HG03432 (cell line): Measurements from ENCODE around the gene SIM2.
"Not testable (repeated sequence)": the region's sequence is repeated elsewhere in the genome, so short reads cannot be mapped to it uniquely, and the experiment has no call there.

Experiments used
- ATAC-seq: cut with Tn5 transposase; IDR thresholded peaks from one replicate; pipeline ENCODE4 v1.9.1; 2021; ENCODE audit warnings: mild to moderate bottlenecking, moderate library complexity; ENCODE audit not compliant: unreplicated experiment

SIM2 gene, protein sequence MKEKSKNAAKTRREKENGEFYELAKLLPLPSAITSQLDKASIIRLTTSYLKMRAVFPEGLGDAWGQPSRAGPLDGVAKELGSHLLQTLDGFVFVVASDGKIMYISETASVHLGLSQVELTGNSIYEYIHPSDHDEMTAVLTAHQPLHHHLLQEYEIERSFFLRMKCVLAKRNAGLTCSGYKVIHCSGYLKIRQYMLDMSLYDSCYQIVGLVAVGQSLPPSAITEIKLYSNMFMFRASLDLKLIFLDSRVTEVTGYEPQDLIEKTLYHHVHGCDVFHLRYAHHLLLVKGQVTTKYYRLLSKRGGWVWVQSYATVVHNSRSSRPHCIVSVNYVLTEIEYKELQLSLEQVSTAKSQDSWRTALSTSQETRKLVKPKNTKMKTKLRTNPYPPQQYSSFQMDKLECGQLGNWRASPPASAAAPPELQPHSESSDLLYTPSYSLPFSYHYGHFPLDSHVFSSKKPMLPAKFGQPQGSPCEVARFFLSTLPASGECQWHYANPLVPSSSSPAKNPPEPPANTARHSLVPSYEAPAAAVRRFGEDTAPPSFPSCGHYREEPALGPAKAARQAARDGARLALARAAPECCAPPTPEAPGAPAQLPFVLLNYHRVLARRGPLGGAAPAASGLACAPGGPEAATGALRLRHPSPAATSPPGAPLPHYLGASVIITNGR

DNA sequence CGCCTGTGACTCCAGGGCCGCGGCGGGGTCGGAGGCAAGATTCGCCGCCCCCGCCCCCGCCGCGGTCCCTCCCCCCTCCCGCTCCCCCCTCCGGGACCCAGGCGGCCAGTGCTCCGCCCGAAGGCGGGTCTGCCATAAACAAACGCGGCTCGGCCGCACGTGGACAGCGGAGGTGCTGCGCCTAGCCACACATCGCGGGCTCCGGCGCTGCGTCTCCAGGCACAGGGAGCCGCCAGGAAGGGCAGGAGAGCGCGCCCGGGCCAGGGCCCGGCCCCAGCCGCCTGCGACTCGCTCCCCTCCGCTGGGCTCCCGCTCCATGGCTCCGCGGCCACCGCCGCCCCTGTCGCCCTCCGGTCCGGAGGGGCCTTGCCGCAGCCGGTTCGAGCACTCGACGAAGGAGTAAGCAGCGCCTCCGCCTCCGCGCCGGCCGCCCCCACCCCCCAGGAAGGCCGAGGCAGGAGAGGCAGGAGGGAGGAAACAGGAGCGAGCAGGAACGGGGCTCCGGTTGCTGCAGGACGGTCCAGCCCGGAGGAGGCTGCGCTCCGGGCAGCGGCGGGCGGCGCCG is at the start of gene SIM2:
TSS of gene SIM2 (plus strand) at position 135 of the 565 bp plus-strand sequence. CDS start 632 bp downstream, outside the sequence.
- no peak for ATAC-seq

DNA sequence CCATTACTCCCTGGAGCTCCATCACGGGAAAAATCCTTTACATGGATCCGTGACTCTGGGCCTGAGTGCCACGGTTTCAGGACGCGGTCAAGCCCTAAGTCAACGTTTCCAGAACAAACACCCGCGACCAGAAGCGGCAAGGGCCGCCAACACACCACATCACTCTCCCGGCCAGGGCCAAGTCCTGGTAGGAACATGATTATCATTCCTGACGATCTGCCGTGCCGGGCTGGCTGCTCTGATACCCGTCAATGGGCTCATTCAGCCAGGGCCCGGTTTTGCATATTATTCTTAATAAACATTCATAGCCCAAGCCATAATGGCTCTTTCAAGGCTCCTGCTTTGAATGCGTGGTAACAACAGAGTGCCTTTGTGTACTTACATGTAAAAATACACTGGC is 44.6 kb upstream of the SIM2 start:
- ATAC-seq, result no peak

DNA sequence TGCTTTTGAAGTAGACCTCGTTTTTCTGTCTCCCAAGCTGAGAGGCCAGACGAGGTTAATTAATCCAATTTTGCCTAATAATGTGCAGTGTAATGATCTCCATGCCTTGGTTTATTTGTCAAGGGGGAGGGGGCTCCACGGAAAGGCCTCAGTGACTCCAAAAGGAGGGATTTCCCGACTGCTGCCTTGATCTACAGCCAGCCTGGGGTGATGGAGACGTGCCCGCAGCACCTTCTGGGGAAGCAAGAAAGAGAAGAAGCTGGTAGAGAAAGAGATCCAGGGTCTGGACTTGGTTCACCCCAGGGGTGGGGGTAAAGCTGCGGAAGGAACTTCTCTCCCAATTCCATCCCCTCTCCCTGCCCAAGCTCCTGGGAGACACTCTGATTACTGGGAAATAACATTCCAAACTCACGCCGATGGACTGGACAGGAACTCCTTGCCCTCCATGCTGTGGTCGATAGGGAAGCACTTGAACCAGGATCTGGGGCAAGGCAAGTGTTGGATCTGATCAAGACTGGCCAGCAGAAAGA is 44.1 kb upstream of the SIM2 start:
- no peak for ATAC-seq

DNA sequence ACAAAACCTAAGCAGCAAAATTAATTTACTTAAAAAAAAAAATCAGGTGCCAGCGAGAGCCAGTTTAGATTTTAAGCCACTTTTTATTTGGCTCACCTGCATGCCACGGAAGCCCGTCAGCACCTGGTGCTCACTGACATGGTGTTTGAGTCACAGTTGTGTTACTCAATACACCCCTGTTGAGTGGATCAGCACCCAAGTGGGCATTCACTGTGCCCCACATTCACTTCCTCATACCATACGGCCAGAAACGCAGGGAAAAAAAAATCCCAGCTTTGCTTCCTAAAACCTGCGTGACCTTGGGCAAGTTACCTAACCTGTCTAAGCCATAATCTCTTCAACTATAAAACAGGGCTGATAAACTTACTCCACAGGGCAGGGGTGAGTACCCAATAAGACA is 42.8 kb upstream of the SIM2 start:
- ATAC-seq, result no peak

DNA sequence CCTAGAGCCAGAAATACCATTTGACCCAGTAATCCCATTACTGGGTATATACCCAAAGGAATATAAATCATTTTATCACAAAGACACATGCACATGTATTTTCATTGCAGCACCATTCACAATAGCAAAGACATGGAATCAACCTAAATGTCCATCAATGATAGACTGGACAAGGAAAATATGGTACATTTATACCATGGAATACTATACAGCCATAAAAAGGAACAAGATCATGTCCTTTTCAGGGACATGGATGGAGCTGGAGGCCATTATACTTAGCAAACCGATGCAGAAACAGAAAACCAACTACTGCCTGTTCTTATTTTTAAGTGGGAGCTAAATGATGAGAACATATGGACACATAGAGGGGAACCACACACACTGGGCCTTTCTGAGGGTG is 41.6 kb upstream of the SIM2 start:
- not testable (repeated sequence) for ATAC-seq

DNA sequence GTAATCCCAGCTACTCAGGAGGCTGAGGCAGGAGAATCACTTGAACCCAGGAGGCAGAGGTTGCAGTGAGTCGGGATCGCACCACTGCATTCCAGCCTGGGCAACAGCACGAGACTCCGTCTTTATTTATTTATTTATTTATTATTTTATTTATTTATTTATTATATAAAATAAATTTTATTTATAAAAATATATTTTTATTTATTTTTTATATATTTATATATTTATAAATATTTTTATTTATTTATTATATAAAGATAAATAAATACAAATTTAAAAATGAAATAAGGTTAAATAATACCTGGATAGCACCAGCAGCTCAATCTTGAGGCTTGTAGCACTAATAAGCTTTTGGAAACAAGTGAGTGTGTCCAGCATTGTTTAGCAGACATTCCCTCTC is 40.9 kb upstream of the SIM2 start:
- ATAC-seq, result no peak

DNA sequence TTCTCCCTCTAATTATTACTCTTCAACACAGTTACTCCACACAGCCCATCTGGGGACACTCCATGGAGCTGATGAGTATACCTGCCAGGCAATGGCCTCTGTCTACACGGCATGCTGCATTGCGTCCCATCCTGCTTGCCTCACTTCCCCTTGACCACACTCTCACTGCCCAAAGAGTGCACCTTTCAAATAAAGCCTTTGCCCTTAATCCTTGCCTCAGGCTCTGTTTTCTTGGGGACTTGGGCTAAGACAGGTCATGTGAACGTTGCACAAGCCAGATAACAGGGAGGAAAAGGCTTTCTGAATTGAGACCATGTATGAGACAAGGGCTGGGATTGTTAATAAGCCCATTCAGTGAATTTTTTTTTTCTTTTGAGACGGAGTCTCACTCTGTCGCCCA is 40.0 kb upstream of the SIM2 start:
- no peak for ATAC-seq

DNA sequence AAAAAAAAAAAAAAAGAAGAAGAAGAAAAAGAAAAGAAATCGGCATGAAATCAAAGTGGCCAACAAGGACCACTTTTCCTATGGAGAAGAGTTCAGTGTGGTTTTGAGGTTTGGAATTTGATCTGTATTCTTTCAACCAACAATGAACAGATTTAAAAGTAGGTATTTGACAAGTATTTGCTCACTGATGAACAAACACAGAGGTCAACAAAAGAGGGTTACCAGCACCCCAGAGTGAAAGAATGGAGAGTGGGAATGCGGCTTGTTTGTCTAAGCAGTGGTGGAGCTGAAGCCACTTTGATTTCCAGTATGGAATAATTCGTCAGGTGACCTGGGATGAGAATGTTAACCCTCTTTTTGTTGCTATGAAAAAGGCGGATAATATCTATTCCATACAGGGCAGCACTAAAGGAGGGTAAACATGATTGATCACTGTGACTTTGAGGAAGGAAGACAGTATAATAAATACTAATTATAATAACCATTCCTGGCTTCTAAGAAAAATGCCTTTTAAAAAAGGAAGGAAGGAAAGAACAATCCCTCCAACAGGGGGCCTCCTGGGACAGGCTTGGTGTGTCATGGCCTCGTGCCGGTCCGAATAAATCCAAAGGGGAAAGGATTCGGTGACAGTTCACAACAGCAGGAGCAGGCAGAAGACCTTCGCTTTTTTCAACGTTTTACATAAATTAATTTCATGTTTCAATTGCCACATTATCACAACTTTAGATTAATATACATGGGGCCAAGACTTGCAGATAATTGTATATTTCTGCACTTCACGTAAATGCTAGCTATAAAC is 37.2 kb upstream of the SIM2 start:
- no peak for ATAC-seq

DNA sequence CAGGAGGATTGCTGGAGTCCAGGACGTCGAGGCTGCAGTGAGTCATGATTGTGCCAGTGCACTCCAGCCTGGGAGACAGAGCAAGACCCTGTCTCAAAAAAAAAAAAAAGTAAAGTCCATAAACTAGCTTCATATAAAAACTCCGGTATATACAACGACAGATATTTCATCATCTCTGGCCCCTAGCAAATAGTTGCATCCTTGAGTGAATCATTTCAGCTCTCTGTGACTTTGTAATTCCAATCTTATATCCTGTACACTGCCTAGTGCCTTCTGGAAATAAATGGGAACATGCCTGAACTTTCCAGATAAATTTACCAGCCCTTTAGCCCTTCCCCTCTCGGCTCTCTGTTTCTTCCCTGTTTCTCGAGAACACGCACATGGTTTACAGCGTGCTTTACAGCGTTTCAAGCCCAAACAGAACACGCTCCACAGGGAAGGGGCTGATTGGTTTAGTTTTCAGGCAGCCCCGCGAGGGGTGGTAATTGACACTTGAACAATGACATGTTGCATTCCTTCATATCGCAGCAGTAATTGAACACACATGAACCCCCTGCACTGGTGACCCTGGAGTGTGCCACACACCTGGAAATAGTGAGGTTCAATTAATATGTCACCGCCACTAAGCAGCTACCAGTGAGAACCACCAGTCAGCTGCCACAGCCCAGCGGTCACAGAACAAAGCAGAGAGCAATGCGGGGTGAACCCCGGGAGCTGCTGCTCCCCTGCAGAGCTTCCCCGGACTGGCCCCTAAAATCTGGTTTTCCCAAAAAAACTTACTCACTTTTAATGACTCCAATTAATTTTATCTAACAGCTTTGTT is 35.7 kb upstream of the SIM2 start:
- ATAC-seq, result no peak

DNA sequence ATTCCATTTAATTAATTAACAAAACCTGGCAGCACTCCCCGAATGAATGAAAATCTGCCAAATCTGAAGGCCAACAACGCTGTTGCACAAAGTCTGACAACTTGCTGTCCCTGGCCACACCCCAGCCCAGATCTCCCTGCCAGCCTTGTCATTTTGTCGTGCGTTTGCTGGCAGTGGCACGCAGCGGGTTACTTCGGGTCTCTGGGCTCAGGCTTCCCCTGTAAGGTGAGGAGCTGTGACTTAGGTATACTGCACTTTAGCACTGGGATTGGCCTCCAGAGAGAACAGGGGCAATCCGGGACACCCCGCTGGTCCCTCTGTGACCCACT is 34.3 kb upstream of the SIM2 start:
- no peak for ATAC-seq

DNA sequence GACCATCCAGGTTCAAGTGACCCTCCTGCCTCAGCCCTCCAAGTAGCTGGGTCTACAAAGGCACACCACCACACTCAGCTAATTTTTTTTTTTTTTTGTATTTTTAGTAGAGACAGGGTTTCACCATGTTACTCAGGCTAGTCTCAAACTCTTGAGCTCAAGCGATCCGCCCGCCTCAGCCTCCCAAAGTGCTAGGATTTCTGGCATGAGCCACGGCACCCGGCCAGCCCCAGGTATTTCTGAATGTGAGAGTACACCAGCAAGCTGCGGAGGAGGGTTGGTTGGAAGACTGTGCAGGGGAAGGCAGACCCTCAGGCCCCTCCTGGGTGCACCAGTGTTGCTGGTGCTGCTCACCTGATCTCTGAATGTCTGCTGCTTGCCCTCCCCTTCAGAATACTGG is 33.1 kb upstream of the SIM2 start:
- ATAC-seq, result no peak

DNA sequence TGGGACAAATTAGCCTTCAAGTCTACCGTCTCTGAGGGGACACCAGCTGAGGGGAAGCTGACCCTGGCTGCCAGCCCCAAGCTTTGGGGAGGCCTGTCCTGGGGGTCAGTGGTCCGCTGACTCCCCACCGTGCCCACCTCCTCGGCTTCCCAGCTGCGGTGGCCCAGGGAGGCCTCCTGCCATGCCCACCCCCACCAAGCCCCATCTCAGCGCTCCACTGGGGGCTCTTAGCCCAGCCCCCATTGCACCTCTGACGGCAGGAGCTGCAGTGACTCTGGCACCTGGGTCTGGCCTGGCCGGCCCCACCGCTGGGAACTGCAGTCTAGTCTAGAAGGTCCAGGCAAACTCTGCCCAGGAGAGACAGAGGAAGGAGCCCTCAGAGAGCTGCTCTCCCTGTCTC is 30.2 kb upstream of the SIM2 start:
- no peak for ATAC-seq

DNA sequence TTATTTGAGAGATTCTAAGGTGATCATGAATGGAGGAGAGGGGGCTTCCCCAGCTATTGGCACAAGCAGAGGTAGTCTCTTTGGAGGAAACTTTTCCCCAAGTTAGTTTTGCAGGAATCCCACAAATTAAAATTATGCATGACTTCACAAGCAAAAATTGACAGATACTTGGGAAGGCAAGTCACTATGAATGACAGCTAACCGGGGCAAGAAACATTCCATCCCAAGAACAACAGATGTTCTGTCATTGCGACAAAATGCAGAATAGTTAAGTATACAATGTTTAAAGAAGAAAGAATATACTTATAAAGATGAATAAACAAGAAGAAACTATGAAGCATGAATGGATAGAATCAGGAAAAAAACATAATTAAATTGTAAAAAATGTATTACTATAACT is 27.1 kb upstream of the SIM2 start:
- ATAC-seq, result no peak

DNA sequence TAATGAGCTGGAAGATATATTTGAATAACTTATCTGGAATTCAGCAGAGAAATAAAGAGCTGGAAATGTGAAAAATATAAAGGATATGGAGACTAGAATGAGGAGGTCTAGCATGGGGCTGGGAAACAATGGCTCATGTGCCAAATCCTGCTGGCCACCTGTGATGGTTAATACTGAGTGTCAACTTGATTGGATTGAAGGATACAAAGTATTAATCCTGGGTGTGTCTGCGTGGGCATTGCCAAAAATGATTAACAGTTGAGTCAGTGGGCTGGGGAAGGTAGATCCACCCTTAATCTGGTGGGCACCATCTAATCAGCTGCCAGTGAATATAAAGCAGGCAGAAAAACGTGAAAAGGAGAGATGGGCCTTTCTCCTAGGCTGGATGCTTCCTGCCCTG is 26.6 kb upstream of the SIM2 start:
- ATAC-seq, result not testable (repeated sequence)

DNA sequence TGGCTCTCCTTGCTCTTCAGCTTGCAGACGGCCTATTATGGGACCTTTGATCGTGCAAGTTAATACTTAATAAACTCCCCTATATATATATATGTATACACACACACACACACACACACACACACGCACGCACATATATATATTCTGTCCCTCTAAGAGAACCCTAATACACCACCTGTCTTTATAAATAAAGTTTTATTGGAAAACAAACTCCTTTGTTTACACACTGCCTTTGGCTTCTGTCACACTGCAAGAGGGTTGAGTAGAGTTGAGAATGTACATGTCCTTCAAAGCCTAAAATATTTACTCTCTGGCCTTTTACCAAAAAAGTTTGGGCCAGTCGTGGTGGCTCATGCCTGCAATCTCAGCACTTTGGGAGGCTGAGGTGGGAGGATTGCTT is 26.2 kb upstream of the SIM2 start:
- ATAC-seq, result no peak

DNA sequence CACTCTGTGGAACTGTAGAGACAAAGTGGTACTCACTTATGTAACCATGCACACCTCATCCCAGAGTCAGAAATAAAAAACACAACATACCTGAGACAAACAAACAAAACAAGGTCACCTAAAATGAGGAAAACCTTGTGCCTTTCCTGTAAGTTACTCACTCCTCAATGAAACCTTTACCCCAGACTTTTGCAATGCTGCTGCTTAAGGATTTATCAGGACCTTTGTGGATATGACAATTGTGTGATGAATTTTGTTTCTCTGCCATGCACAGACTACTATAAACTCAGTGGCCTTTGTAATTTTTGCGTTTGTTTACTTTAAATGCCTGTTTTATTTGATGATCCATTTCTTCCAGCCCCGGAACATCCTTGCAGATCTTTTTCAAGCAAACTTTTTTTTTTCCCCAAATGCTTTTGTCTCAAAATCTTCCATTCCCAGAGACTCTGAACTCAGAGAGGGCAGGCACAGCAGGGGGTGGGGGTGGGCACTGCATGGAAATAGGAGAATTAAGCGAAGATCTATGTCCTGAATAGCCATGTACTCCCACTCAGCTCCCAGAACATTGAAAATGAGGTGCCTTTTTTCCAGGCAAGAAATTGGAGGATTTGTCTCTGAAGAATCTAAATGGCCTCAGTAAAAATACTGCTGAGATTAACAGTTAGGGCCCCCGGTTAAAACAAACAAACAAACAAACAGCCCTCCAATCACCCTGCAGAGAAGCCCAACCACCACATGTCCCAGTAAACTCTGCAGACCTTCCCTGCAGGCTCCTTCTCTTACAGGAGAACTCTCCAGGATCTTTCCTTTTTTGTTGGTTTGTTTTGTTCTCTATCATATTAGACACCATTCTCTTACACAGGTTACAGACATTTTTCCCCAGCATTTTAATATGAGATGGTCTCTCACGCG is 22.6 kb upstream of the SIM2 start:
- no peak for ATAC-seq

DNA sequence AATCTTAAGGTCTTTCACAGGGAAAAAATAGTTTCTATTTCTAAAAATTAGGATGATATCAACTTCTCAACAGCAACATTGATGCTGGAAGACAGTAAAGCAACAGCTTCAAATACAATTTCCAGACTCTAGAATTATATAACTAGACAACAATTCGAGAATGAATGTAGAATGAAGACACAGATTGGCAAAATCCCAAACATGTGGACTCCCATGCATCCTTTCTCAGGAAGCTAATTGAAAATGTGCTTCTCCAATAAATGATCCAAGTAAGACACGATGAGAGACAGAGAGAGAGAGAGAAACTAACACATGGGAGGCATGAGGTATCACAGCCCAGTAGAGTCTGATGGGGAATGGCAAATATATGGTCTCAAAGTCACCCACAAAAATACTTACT is 21.5 kb upstream of the SIM2 start:
- no peak for ATAC-seq

DNA sequence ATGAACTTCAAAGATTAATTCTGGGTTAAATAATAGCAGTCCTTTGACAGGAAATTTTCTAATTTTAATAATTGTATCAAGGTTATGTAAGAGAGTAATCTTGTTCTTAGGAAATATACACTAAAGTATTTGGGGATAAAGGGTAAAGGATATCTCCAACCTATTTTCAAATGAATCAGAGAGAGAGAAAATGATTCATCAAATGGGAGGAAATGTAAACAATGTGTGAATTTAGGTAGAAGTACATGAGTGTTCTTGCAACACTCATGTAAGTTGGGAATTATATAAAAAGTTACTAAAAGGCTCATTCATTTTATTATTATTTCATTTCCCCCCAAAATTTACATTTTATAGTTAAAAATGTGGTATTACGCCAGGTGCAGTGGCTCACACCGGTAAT is 20.4 kb upstream of the SIM2 start:
- no peak for ATAC-seq

DNA sequence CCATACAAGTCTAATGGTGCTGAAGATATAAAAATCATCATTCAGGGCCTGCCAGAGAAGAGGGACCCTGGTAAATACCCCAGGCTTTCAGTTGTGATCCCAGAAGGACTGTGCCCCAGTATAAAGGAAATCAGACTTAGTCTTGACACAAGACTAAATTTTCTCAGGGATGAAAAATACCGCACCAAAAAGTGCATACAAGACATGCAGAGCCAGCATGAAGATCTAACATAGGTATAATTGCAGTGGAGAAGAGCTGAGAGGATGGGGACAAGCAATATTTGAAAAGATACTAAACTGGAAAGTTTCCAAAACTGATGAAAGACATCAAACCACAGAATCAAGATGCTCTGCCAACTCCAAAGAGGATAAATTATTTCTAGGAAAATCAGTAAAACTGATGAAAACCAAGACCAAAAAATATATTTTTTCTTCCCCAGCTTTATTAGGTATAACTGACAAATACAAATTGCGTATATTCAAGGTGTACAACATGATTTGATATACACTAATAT is 17.7 kb upstream of the SIM2 start:
- ATAC-seq, result no peak
